Adipocyte (in vitro differentiated cells): ENCODE results near the gene DNAJB1.

Experiments
- DNase-seq: peaks from one replicate; pipeline ENCODE4 v3.0.0-alpha.2; 2015; ENCODE audit warnings: low read depth
- H3K27me3 ChIP-seq: replicated peaks from 2 replicates; pipeline ENCODE4 v1.7.0; 2013; ENCODE audit warnings: mild to moderate bottlenecking, low read length, moderate library complexity; ENCODE audit not compliant: control insufficient read depth, insufficient read depth
- H3K36me3 ChIP-seq: 2 replicates; pipeline ENCODE4 v1.7.0; 2013; ENCODE audit warnings: low read length, mild to moderate bottlenecking, moderate library complexity; ENCODE audit not compliant: control insufficient read depth, insufficient read depth, severe bottlenecking
- H3K4me1 ChIP-seq: 2 replicates; pipeline ENCODE4 v1.7.0; 2013; ENCODE audit warnings: mild to moderate bottlenecking, low read length, moderate library complexity; ENCODE audit not compliant: control insufficient read depth, insufficient read depth
- H3K4me3 ChIP-seq: 2 replicates; pipeline ENCODE4 v1.7.0; 2013; ENCODE audit warnings: mild to moderate bottlenecking, low read length, moderate library complexity
- H3K9ac ChIP-seq: 2 replicates; pipeline ENCODE4 v1.7.0; 2013; ENCODE audit warnings: mild to moderate bottlenecking, low read length, moderate library complexity
- H3K9me3 ChIP-seq: 2 replicates; pipeline ENCODE4 v1.7.0; 2013; ENCODE audit warnings: mild to moderate bottlenecking, low read length, moderate library complexity; ENCODE audit not compliant: control insufficient read depth

The DNAJB1 gene

GRCh38 chr19:14487370-14488125, 30.6 kb downstream of the DNAJB1 start:
- H3K27me3 ChIP-seq = no peaks in the 10 kb centered on the region
- H3K9ac ChIP-seq = no peak overlapping the region
- peaks cover 6% of the 10 kb centered on the region for H3K4me1 ChIP-seq
- peaks cover 32% of the 10 kb centered on the region for H3K36me3 ChIP-seq
- H3K9me3 ChIP-seq = no peaks in the 10 kb centered on the region
- DNase-seq = no peak
- H3K4me3 ChIP-seq = no peak overlapping the region

GRCh38 chr19:14482172-14482941, 35.8 kb downstream of the DNAJB1 start:
- peaks cover 31% of the 10 kb centered on the region for H3K36me3 ChIP-seq
- H3K27me3 ChIP-seq = no peaks in the 10 kb centered on the region
- no peak overlapping the region for H3K4me3 ChIP-seq
- no peak for DNase-seq
- peaks cover 7% of the 10 kb centered on the region for H3K4me1 ChIP-seq
- H3K9ac ChIP-seq = no peak overlapping the region
- H3K9me3 ChIP-seq = no peaks in the 10 kb centered on the region

- Histone ChIP-seq H3K4me1 (peaks cover 11% of the 10 kb centered on the region), H3K4me3 (no peak overlapping the region), H3K9me3 (no peaks in the 10 kb centered on the region), H3K36me3 (peaks cover 31% of the 10 kb centered on the region), H3K9ac (no peak overlapping the region), H3K27me3 (no peaks in the 10 kb centered on the region)
- DNase-seq = no peak
Measured at GRCh38 chr19:14480700-14481079, 37.5 kb downstream of the DNAJB1 start.

- Histone ChIP-seq H3K4me3 (no peak overlapping the region), H3K36me3 (peaks cover 31% of the 10 kb centered on the region), H3K4me1 (peaks cover 11% of the 10 kb centered on the region), H3K9me3 (no peaks in the 10 kb centered on the region), H3K27me3 (no peaks in the 10 kb centered on the region), H3K9ac (no peak overlapping the region)
- DNase-seq = peak; percentile 40
Measured at GRCh38 chr19:14479975-14480699, 38.1 kb downstream of the DNAJB1 start.

- Histone ChIP-seq H3K4me1 (peaks cover 11% of the 10 kb centered on the region), H3K9me3 (no peaks in the 10 kb centered on the region), H3K27me3 (no peaks in the 10 kb centered on the region), H3K36me3 (peaks cover 31% of the 10 kb centered on the region), H3K9ac (no peak overlapping the region), H3K4me3 (no peak overlapping the region)
- no peak for DNase-seq
Measured at GRCh38 chr19:14479309-14479974, 38.8 kb downstream of the DNAJB1 start.

- DNase-seq = no peak
- H3K27me3 ChIP-seq = no peaks in the 10 kb centered on the region
- H3K9ac ChIP-seq = no peak overlapping the region
- H3K9me3 ChIP-seq = no peaks in the 10 kb centered on the region
- peaks cover 11% of the 10 kb centered on the region for H3K4me1 ChIP-seq
- peaks cover 31% of the 10 kb centered on the region for H3K36me3 ChIP-seq
- H3K4me3 ChIP-seq = no peak overlapping the region
Measured at GRCh38 chr19:14478113-14478545, 40.1 kb downstream of the DNAJB1 start.

- Histone ChIP-seq H3K9me3 (no peaks in the 10 kb centered on the region), H3K4me3 (no peak overlapping the region), H3K4me1 (peaks cover 11% of the 10 kb centered on the region), H3K27me3 (no peaks in the 10 kb centered on the region), H3K9ac (no peak overlapping the region), H3K36me3 (peaks cover 31% of the 10 kb centered on the region)
- DNase-seq = no peak
Measured at GRCh38 chr19:14477418-14478112, 40.6 kb downstream of the DNAJB1 start.

- Histone ChIP-seq H3K27me3 (no peaks in the 10 kb centered on the region), H3K9ac (no peak overlapping the region), H3K4me1 (peaks cover 13% of the 10 kb centered on the region), H3K9me3 (no peaks in the 10 kb centered on the region), H3K36me3 (peaks cover 28% of the 10 kb centered on the region), H3K4me3 (no peak overlapping the region)
- peak; percentile 47 for DNase-seq
Measured at GRCh38 chr19:14476673-14477401, 41.4 kb downstream of the DNAJB1 start.

- DNase-seq = no peak
Measured at GRCh38 chr19:14476327-14476672, 41.9 kb downstream of the DNAJB1 start.

More at GRCh38 chr19:14476327-14476672, 41.9 kb downstream of the DNAJB1 start:
- H3K4me1 ChIP-seq = peaks cover 13% of the 10 kb centered on the region
- peaks cover 26% of the 10 kb centered on the region for H3K36me3 ChIP-seq
- no peaks in the 10 kb centered on the region for H3K27me3 ChIP-seq
- no peak overlapping the region for H3K4me3 ChIP-seq
- no peaks in the 10 kb centered on the region for H3K9me3 ChIP-seq
- no peak overlapping the region for H3K9ac ChIP-seq
